Measurements from ENCODE around the gene WNK1. TPM values are rescaled to one million over a fixed set of nuclear protein-coding genes. Genes with fewer than 3 reads are reported as not detected.
A peak's percentile ranks its signal among the peaks of the same experiment; 100 is the strongest.

WNK1 gene
- total and polyA plus RNA-seq, 2 experiments from 2014 or later, result 110 to 145 TPM

- no peak for TF ChIP-seq CTCF (IDR thresholded peaks at IDR 0.05; ENCODE audit: low read depth, low read length)
- Histone ChIP-seq H3K27me3 (no peaks in the 10 kb centered on the region), H3K4me1 (ENCODE audit: low read depth) (peaks cover 24% of the 10 kb centered on the region), H3K27ac (no peak overlapping the region), H3K36me3 (no peaks in the 10 kb centered on the region), H3K4me3 (no peak overlapping the region), H3K9me3 (ENCODE audit: low read depth) (no peaks in the 10 kb centered on the region)
- DNase-seq (ENCODE audit: low read depth in 1 of 2, low spot score in 1 of 2), result no peak
These were observed 27.3 kb upstream of the WNK1 start for GRCh38 chr12:725076-725475.

GRCh38 chr12:726281-727140 lies 25.9 kb upstream of the WNK1 start:
- Histone ChIP-seq H3K27ac (peak overlapping the region; percentile 18), H3K4me1 (ENCODE audit: low read depth) (peaks cover 24% of the 10 kb centered on the region), H3K27me3 (no peaks in the 10 kb centered on the region), H3K36me3 (no peaks in the 10 kb centered on the region), H3K4me3 (no peak overlapping the region), H3K9me3 (ENCODE audit: low read depth) (no peaks in the 10 kb centered on the region)
- no peak for TF ChIP-seq CTCF (IDR thresholded peaks at IDR 0.05; ENCODE audit: low read depth, low read length)
- no peak for DNase-seq (ENCODE audit: low read depth in 1 of 2, low spot score in 1 of 2)

GRCh38 chr12:727321-727720 lies 25.1 kb upstream of the WNK1 start:
- H3K27ac ChIP-seq, result no peak overlapping the region
- TF ChIP-seq CTCF (IDR thresholded peaks at IDR 0.05; ENCODE audit: low read depth, low read length), result no peak
- no peak overlapping the region for H3K4me3 ChIP-seq
- H3K4me1 ChIP-seq (ENCODE audit: low read depth), result peaks cover 22% of the 10 kb centered on the region
- no peak for DNase-seq (ENCODE audit: low read depth in 1 of 2, low spot score in 1 of 2)
- no peaks in the 10 kb centered on the region for H3K9me3 ChIP-seq (ENCODE audit: low read depth)
- no peaks in the 10 kb centered on the region for H3K27me3 ChIP-seq
- no peaks in the 10 kb centered on the region for H3K36me3 ChIP-seq

- Histone ChIP-seq H3K36me3 (no peaks in the 10 kb centered on the region), H3K27me3 (no peaks in the 10 kb centered on the region), H3K4me1 (ENCODE audit: low read depth) (peaks cover 9% of the 10 kb centered on the region), H3K27ac (no peak overlapping the region), H3K9me3 (ENCODE audit: low read depth) (no peaks in the 10 kb centered on the region), H3K4me3 (no peak overlapping the region)
- DNase-seq (ENCODE audit: low read depth in 1 of 2, low spot score in 1 of 2), result no peak
- no peak for TF ChIP-seq CTCF (IDR thresholded peaks at IDR 0.05; ENCODE audit: low read depth, low read length)
These were observed 23.6 kb upstream of the WNK1 start for GRCh38 chr12:728781-729180.

GRCh38 chr12:729221-729620 lies 23.2 kb upstream of the WNK1 start:
- DNase-seq (ENCODE audit: low read depth in 1 of 2, low spot score in 1 of 2), result no peak
- Histone ChIP-seq H3K4me1 (ENCODE audit: low read depth) (peaks cover 5% of the 10 kb centered on the region), H3K27ac (no peak overlapping the region), H3K27me3 (no peaks in the 10 kb centered on the region), H3K9me3 (ENCODE audit: low read depth) (no peaks in the 10 kb centered on the region), H3K4me3 (no peak overlapping the region), H3K36me3 (no peaks in the 10 kb centered on the region)
- no peak for TF ChIP-seq CTCF (IDR thresholded peaks at IDR 0.05; ENCODE audit: low read depth, low read length)

All from cardiac muscle cell (in vitro differentiated cells and primary cell).